Keratinocyte (primary cell): Measurements from ENCODE around the gene PTPRD. TPM values are rescaled to one million over a fixed set of nuclear protein-coding genes. Genes with fewer than 3 reads are reported as not detected.

Experiments
- DNase-seq: peaks from one replicate; pipeline ENCODE4 v3.0.0-alpha.2; 2011; ENCODE audit warnings: low read depth, missing footprints, low spot score
- FAIRE-seq: peaks from 2 replicates; lab custom pipeline; 2011; peaks lifted over from hg19 to GRCh38; lab: Jason Lieb, UNC
- H2AFZ ChIP-seq: 2 replicates; pipeline ENCODE4 v1.6.0; 2012; ENCODE audit warnings: low read length, control low read depth, inconsistent platforms; ENCODE audit not compliant: control insufficient read depth
- H3K27ac ChIP-seq: 2 replicates; pipeline ENCODE4 v1.5.1; 2011; ENCODE audit warnings: low read length; ENCODE audit not compliant: control insufficient read depth, insufficient read depth
- H3K27me3 ChIP-seq: 3 replicates; pipeline ENCODE4 v1.6.0; 2011; ENCODE audit warnings: low read length; ENCODE audit not compliant: control insufficient read depth, insufficient read depth; ENCODE audit errors: extremely low read depth
- H3K36me3 ChIP-seq, 2 experiments: 2 replicates in 1 of 2; 3 replicates in 1 of 2; pipeline ENCODE4 v1.5.1; 2011; ENCODE audit warnings: low read length in 2 of 2, mild to moderate bottlenecking in 1 of 2; ENCODE audit not compliant: control insufficient read depth in 2 of 2, insufficient read depth in 2 of 2; ENCODE audit errors: extremely low read depth in 1 of 2
- H3K4me1 ChIP-seq: 3 replicates; pipeline ENCODE4 v1.5.1; 2011; ENCODE audit warnings: low read length; ENCODE audit not compliant: control insufficient read depth, insufficient read depth; ENCODE audit errors: extremely low read depth
- H3K4me2 ChIP-seq: 3 replicates; pipeline ENCODE4 v1.6.0; 2011; ENCODE audit warnings: low read depth, low read length; ENCODE audit not compliant: control insufficient read depth, insufficient read depth; ENCODE audit errors: extremely low read depth
- H3K4me3 ChIP-seq, 3 experiments: fragments of 200-600 bp in 1 of 3; sonication (generic) in 1 of 3; 2 replicates in 2 of 3; 3 replicates in 1 of 3; pipeline ENCODE4 v1.5.1; 2011 to 2016; ENCODE audit warnings: low read length in 3 of 3, mild to moderate bottlenecking in 3 of 3, control low read depth in 2 of 3, inconsistent platforms in 1 of 3, low read depth in 1 of 3, mixed read lengths in 1 of 3, mixed run types in 1 of 3, moderate library complexity in 1 of 3; ENCODE audit not compliant: control insufficient read depth in 2 of 3, insufficient read depth in 2 of 3; ENCODE audit errors: extremely low read depth in 1 of 3
- H3K79me2 ChIP-seq: 2 replicates; pipeline ENCODE4 v1.6.0; 2012; ENCODE audit warnings: low read length; ENCODE audit not compliant: control insufficient read depth, insufficient read depth
- H3K9ac ChIP-seq: 3 replicates; pipeline ENCODE4 v1.6.0; 2011; ENCODE audit warnings: low read length; ENCODE audit not compliant: control insufficient read depth, insufficient read depth; ENCODE audit errors: extremely low read depth
- H3K9me1 ChIP-seq: 3 replicates; pipeline ENCODE4 v1.6.0; 2011; ENCODE audit warnings: low read length; ENCODE audit not compliant: control insufficient read depth, insufficient read depth; ENCODE audit errors: extremely low read depth
- H3K9me3 ChIP-seq: 2 replicates; pipeline ENCODE4 v1.5.1; 2012; ENCODE audit warnings: low read depth, low read length; ENCODE audit not compliant: control insufficient read depth
- H4K20me1 ChIP-seq: 3 replicates; pipeline ENCODE4 v1.6.0; 2011; ENCODE audit warnings: low read length; ENCODE audit not compliant: control insufficient read depth, insufficient read depth; ENCODE audit errors: extremely low read depth
- CTCF ChIP-seq, 3 experiments: IDR thresholded peaks in 1 of 3; conservative IDR thresholded peaks in 1 of 3; optimal IDR thresholded peaks in 1 of 3; 2 replicates in 2 of 3; 3 replicates in 1 of 3; pipeline versions ENCODE3 to v1.5.1; 2011; ENCODE audit warnings: low read length in 3 of 3, mild to moderate bottlenecking in 3 of 3, moderate library complexity in 2 of 3, control low read depth in 1 of 3, inconsistent platforms in 1 of 3; ENCODE audit not compliant: insufficient read depth in 2 of 3; ENCODE audit errors: extremely low read depth in 1 of 3
- EZH2 ChIP-seq: IDR thresholded peaks from one replicate; pipeline ENCODE4 v1.6.1; 2012; ENCODE audit warnings: inconsistent platforms, mild to moderate bottlenecking, low read length, moderate library complexity
- dilution Hi-C: fragments of 300-500 bp; cut with MboI; formaldehyde crosslinking; loops from one replicate; pipeline ENCODE4 v1.7.0; 2020; ENCODE audit warnings: low sequenced_read_pairs; ENCODE audit not compliant: extremely low pct_ligation_motif_present
- polyA plus RNA-seq, 5 experiments: library from polyadenylated mRNA; depleted of rRNA in 3 of 5; stranded (reverse) in 3 of 5; stranded (forward) in 1 of 5; unstranded in 1 of 5; fragments of >200 nt; gene quantifications; 1 replicate in 1 of 5; 2 replicates in 3 of 5; 3 replicates in 1 of 5; pipeline versions ENCODE4 v1.2.1 to v1.2.3, GENCODE V29; 2011 to 2012; ENCODE audit warnings: missing spikeins in 2 of 5, low read depth in 1 of 5, low replicate concordance in 1 of 5

Gene PTPRD
- polyA plus RNA-seq, 1 donor (not counting 4 experiments of a cell fraction or from before 2014, with no cell fraction given): 0.10 TPM

- no peaks in the 10 kb centered on the region for H3K9me3 ChIP-seq
- no peak overlapping the region for H3K4me3 ChIP-seq
- no peaks in the 10 kb centered on the region for H3K79me2 ChIP-seq
- H3K27me3 ChIP-seq: no peaks in the 10 kb centered on the region
- FAIRE-seq (no peak), DNase-seq (no peak)
- TF ChIP-seq EZH2 (no peak), CTCF (optimal IDR thresholded peaks at IDR 0.05 in 1 of 3, IDR thresholded peaks at IDR 0.05 in 1 of 3, conservative IDR thresholded peaks at IDR 0.05 in 1 of 3; ENCODE audit: extremely low read depth in 1 of 3, insufficient read depth in 2 of 3, low read length in 3 of 3) (no peak)
- H3K36me3 ChIP-seq: no peaks in the 10 kb centered on the region
- H3K4me1 ChIP-seq: no peaks in the 10 kb centered on the region
- no peak overlapping the region for H3K9ac ChIP-seq
- H4K20me1 ChIP-seq: no peaks in the 10 kb centered on the region
- no peak overlapping the region for H2AFZ ChIP-seq
- no peak overlapping the region for H3K4me2 ChIP-seq
- no peaks in the 10 kb centered on the region for H3K9me1 ChIP-seq
- H3K27ac ChIP-seq: no peak overlapping the region
- dilution Hi-C loops: no loop called here
These were observed 691.0 kb downstream of the PTPRD start for GRCh38 chr9:9921805-9922204.

GRCh38 chr9:9920425-9921060 lies 692.3 kb downstream of the PTPRD start:
- DNase-seq (no peak), FAIRE-seq (no peak)
- no peaks in the 10 kb centered on the region for H3K79me2 ChIP-seq
- no peak for TF ChIP-seq CTCF (optimal IDR thresholded peaks at IDR 0.05 in 1 of 3, IDR thresholded peaks at IDR 0.05 in 1 of 3, conservative IDR thresholded peaks at IDR 0.05 in 1 of 3; ENCODE audit: extremely low read depth in 1 of 3, insufficient read depth in 2 of 3, low read length in 3 of 3)
- no peak for TF ChIP-seq EZH2
- H4K20me1 ChIP-seq: no peaks in the 10 kb centered on the region
- no peaks in the 10 kb centered on the region for H3K9me1 ChIP-seq
- dilution Hi-C loops: no loop called here
- no peaks in the 10 kb centered on the region for H3K4me1 ChIP-seq
- no peak overlapping the region for H3K9ac ChIP-seq
- no peak overlapping the region for H3K4me3 ChIP-seq
- no peak overlapping the region for H2AFZ ChIP-seq
- no peak overlapping the region for H3K4me2 ChIP-seq
- no peaks in the 10 kb centered on the region for H3K36me3 ChIP-seq
- H3K27ac ChIP-seq: no peak overlapping the region
- H3K27me3 ChIP-seq: no peaks in the 10 kb centered on the region
- no peaks in the 10 kb centered on the region for H3K9me3 ChIP-seq
